Measurements from ENCODE around the gene ERCC6. TPM values are rescaled to one million over a fixed set of nuclear protein-coding genes. Genes with fewer than 3 reads are reported as not detected.

The ERCC6 gene
- 1 to 10 TPM; 4.3 to 4.5 TPM for polyA plus RNA-seq

DNA sequence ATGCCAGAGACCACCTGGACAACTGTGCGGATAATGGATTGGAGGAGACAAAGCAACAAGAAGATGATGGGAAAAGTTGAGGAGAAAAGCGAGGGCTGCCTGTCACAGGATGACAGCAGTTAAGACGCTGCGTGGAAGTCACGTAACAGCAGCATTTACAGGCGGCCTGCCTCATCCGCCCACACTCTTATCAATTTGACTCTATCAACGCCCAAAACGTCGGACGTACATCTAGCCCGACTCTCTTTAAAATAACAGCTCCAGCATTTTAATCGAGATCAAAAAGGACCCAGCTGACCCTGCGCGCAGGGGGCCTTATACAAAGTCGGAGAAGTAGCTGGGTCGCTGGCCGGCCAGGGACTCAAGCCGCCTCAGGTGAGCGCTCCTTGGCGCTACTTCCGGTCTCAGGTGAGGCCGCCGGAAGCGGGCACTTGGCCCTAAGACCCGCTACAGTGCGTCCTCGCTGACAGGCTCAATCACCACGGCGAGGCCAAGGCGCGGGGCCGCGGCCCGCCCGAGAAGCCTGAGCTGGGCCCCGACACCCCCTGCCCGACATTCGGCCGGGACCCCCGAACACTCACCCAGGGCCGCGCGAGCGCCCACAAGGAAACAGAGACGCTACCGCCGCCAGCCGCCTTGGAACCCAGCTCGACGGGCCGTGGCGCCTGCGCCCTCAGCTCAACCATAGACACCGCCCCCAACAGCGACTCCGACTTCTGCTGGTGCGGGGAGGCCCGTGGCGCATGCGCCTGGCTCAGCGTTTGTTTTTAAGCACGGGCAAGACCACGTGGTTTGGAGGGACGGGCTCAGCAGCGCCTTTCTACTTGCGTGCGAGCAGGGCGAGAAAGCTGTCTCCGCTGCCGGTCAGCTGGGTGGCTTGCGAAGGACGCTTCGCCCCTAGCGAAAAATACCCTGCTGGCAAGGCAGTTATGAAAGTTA, at the start of gene ERCC6:
ERCC6 (minus strand) TSS at position 741 of the 939 bp plus-strand sequence.
- Histone ChIP-seq H3K27ac (ENCODE audit: low read depth in 2 of 2, low read length in 1 of 2) (peak within 1 kb of the TSS; percentile 93), H3K27me3 (ENCODE audit: control insufficient read depth in 1 of 2, insufficient read depth in 2 of 2, low read length in 2 of 2) (no peaks in the 10 kb centered on the region), H3K4me1 (ENCODE audit: control insufficient read depth in 2 of 2, insufficient read depth in 2 of 2, low read length in 1 of 2) (peaks cover 0 to 3% of the 10 kb centered on the region in 2 donors), H3K9me3 (ENCODE audit: control insufficient read depth in 2 of 2, insufficient read depth in 1 of 2, low read depth in 1 of 2, low read length in 1 of 2) (no peaks in the 10 kb centered on the region), H3K4me3 (ENCODE audit: low read depth in 1 of 2, low read length in 2 of 2) (peak within 1 kb of the TSS; percentile 64 to 76), H3K36me3 (ENCODE audit: control insufficient read depth in 2 of 2, insufficient read depth in 2 of 2, low read length in 1 of 2) (no peaks in the 10 kb centered on the region)
- WGBS, 2 donors: 1 to 2% methylated on average over 71 to 75 of the region's 75 CpGs

DNA sequence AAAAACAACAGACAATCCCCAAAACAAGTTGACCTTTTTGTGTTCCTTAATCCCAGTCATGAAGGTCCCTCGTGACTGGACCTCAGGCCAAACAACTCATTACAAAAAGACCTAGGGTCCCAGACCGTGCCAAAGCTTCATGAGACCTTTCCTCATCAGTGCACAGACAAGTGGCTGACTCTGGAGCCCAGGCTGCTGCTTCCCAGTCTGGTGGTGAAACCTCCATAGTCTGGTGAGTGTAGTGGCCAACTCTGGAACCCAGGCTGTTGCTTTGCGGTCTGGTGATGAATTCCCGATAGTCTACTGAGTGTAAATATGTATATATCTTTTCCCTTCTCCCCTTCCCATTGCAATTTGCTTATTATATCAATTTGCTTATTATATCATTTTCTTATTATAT, 49.1 kb upstream of the ERCC6 start:
- 74 to 76% methylated on average over 4 of the region's 4 CpGs for WGBS, 2 donors
- Histone ChIP-seq H3K27ac (ENCODE audit: low read depth in 2 of 2, low read length in 1 of 2) (no peak overlapping the region), H3K4me1 (ENCODE audit: control insufficient read depth in 2 of 2, insufficient read depth in 2 of 2, low read length in 1 of 2) (no peaks in the 10 kb centered on the region), H3K36me3 (ENCODE audit: control insufficient read depth in 2 of 2, insufficient read depth in 2 of 2, low read length in 1 of 2) (no peaks in the 10 kb centered on the region), H3K27me3 (ENCODE audit: control insufficient read depth in 1 of 2, insufficient read depth in 2 of 2, low read length in 2 of 2) (no peaks in the 10 kb centered on the region), H3K9me3 (ENCODE audit: control insufficient read depth in 2 of 2, insufficient read depth in 1 of 2, low read depth in 1 of 2, low read length in 1 of 2) (no peaks in the 10 kb centered on the region), H3K4me3 (ENCODE audit: low read depth in 1 of 2, low read length in 2 of 2) (no peak overlapping the region)

DNA sequence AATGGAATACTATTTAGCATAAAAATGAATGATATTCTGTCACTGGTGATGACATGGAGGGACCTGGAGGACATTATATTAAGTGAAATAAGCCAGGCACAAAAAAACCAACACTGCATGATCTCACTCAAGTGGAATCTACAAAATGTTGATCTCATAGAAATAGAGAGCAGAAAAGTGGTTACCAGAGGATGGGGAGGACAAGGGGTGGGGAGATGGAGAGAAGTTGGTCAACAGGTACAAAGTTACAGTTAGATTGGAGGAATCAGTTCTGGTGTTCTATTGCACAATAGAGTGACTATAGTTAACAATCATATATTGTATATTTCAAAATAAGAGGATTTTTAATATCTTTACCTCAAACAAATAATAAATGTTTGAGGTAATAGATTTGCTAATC, 46.5 kb upstream of the ERCC6 start:
- Histone ChIP-seq H3K27ac (ENCODE audit: low read depth in 2 of 2, low read length in 1 of 2) (no peak overlapping the region), H3K4me3 (ENCODE audit: low read depth in 1 of 2, low read length in 2 of 2) (no peak overlapping the region), H3K36me3 (ENCODE audit: control insufficient read depth in 2 of 2, insufficient read depth in 2 of 2, low read length in 1 of 2) (no peaks in the 10 kb centered on the region), H3K27me3 (ENCODE audit: control insufficient read depth in 1 of 2, insufficient read depth in 2 of 2, low read length in 2 of 2) (no peaks in the 10 kb centered on the region), H3K9me3 (ENCODE audit: control insufficient read depth in 2 of 2, insufficient read depth in 1 of 2, low read depth in 1 of 2, low read length in 1 of 2) (no peaks in the 10 kb centered on the region), H3K4me1 (ENCODE audit: control insufficient read depth in 2 of 2, insufficient read depth in 2 of 2, low read length in 1 of 2) (no peaks in the 10 kb centered on the region)

DNA sequence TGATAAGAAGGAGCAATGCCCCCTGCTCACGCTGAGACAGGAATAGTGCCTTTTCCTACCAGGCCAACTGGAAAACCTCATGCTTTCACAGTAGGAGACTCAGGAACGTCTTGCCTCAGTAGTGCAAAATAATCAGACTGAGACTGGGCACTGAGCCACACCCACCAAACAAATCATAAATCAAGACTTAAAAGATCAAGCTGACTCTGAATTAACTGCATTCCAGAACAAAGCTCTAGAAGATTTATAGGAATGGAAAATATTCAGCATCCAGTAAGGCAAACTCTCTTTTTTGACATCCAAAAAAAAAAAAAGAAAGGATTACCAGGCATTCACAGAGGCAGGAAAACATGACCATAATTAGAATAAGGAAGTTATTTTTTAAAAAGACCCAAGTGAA, 40.7 kb upstream of the ERCC6 start:
- Histone ChIP-seq H3K9me3 (ENCODE audit: control insufficient read depth in 2 of 2, insufficient read depth in 1 of 2, low read depth in 1 of 2, low read length in 1 of 2) (peaks cover 2 to 4% of the 10 kb centered on the region in 2 donors), H3K4me3 (ENCODE audit: low read depth in 1 of 2, low read length in 2 of 2) (no peak overlapping the region), H3K27ac (ENCODE audit: low read depth in 2 of 2, low read length in 1 of 2) (no peak overlapping the region), H3K36me3 (ENCODE audit: control insufficient read depth in 2 of 2, insufficient read depth in 2 of 2, low read length in 1 of 2) (no peaks in the 10 kb centered on the region), H3K27me3 (ENCODE audit: control insufficient read depth in 1 of 2, insufficient read depth in 2 of 2, low read length in 2 of 2) (no peaks in the 10 kb centered on the region), H3K4me1 (ENCODE audit: control insufficient read depth in 2 of 2, insufficient read depth in 2 of 2, low read length in 1 of 2) (no peaks in the 10 kb centered on the region)
- 21 to 31% methylated on average over 2 of the region's 2 CpGs for WGBS, 2 donors

DNA sequence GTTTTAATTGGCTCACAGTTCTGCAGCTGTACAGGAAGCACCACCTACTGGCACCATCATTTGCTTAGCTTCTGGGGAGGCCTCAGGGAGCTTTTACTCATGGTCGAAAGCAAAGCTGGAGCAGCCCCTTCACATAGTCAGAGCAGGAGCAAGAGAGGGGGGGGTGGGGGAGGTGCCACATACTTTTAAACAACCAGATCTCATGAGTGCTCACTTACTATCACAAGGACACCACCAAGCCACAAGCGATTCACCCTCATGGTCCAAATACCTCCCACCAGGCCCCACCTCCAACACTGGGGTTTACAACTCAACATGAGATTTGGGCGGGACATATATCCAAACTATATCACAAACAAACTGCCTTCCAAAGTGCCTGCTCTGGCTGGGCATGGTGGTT, 39.5 kb upstream of the ERCC6 start:
- Histone ChIP-seq H3K4me1 (ENCODE audit: control insufficient read depth in 2 of 2, insufficient read depth in 2 of 2, low read length in 1 of 2) (no peaks in the 10 kb centered on the region), H3K27ac (ENCODE audit: low read depth in 2 of 2, low read length in 1 of 2) (no peak overlapping the region), H3K36me3 (ENCODE audit: control insufficient read depth in 2 of 2, insufficient read depth in 2 of 2, low read length in 1 of 2) (no peaks in the 10 kb centered on the region), H3K4me3 (ENCODE audit: low read depth in 1 of 2, low read length in 2 of 2) (no peak overlapping the region), H3K9me3 (ENCODE audit: control insufficient read depth in 2 of 2, insufficient read depth in 1 of 2, low read depth in 1 of 2, low read length in 1 of 2) (peaks cover 2 to 4% of the 10 kb centered on the region in 2 donors), H3K27me3 (ENCODE audit: control insufficient read depth in 1 of 2, insufficient read depth in 2 of 2, low read length in 2 of 2) (no peaks in the 10 kb centered on the region)
- WGBS, 2 donors: 80 to 86% methylated on average over 3 of the region's 3 CpGs

DNA sequence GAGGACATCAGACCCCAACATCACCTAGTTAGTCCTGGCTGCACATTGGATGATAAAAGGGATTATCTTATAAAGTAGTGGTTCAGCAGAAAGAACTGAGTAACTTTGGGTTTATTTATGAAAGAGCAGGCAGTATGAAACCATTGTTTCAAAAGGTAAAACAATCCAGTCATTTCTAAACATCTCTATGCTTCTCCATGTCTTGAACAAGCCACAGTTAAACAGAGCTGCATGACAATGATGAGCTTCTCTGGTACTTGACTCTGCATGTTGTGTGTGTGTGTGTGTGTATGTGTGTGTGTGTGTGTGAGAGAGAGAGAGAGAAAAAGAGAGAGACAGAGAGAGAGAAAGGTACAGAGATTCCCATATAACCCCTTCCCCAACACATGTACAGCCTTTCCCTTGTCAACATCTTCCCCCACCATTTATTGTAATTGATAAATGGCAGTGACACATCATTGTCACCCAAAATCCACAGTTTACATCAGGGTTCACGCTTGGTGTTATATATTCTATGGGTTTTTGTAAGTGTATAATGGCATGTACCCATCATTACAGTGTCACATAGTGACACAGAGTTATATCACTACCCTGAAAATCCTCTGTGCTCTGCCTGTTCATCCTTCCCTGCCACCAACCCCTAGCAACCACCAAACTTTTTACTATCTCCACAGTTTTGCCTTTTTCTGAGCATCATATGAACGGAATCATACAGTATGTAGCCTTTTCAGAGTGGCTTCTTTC, 38.4 kb upstream of the ERCC6 start:
- H3K27ac ChIP-seq (ENCODE audit: low read depth in 2 of 2, low read length in 1 of 2): no peak overlapping the region
- no peaks in the 10 kb centered on the region for H3K27me3 ChIP-seq (ENCODE audit: control insufficient read depth in 1 of 2, insufficient read depth in 2 of 2, low read length in 2 of 2)
- 68 to 79% methylated on average over 2 of the region's 2 CpGs for WGBS, 2 donors

DNA sequence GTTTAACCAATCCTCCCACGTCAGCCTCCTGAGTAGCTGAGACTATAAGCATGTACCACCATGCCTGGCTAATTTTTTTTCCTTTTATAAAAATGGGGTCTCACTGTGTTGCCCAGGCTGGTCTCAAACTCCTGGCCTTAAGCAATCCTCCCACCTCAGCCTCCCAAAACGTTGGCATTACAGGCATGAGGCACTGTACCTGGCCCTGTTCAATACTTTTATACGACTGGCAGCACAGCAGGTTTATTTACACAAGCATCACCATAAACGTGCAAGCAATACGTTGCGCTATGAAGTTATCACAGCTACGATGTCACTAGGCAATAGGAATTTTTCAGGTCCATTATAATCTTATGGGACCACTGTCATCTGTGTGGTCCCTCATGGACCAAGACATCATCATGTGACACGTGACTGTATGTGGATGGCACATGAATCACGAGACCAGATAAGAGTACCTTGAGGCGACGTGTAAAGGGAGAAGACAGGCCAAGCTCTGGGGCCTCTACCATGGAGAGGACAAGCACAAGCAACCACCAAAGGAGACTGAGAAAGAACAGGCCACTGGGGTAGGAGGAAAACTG, 36.7 kb upstream of the ERCC6 start:
- Histone ChIP-seq H3K27me3 (ENCODE audit: control insufficient read depth in 1 of 2, insufficient read depth in 2 of 2, low read length in 2 of 2) (no peaks in the 10 kb centered on the region), H3K27ac (ENCODE audit: low read depth in 2 of 2, low read length in 1 of 2) (no peak overlapping the region), H3K36me3 (ENCODE audit: control insufficient read depth in 2 of 2, insufficient read depth in 2 of 2, low read length in 1 of 2) (no peaks in the 10 kb centered on the region), H3K4me1 (ENCODE audit: control insufficient read depth in 2 of 2, insufficient read depth in 2 of 2, low read length in 1 of 2) (no peaks in the 10 kb centered on the region), H3K9me3 (ENCODE audit: control insufficient read depth in 2 of 2, insufficient read depth in 1 of 2, low read depth in 1 of 2, low read length in 1 of 2) (peaks cover 2 to 4% of the 10 kb centered on the region in 2 donors), H3K4me3 (ENCODE audit: low read depth in 1 of 2, low read length in 2 of 2) (no peak overlapping the region)
- 80 to 83% methylated on average over 11 of the region's 11 CpGs for WGBS, 2 donors

More for the DNA sequence above, 38.4 kb upstream of the ERCC6 start:
- no peaks in the 10 kb centered on the region for H3K36me3 ChIP-seq (ENCODE audit: control insufficient read depth in 2 of 2, insufficient read depth in 2 of 2, low read length in 1 of 2)
- H3K9me3 ChIP-seq (ENCODE audit: control insufficient read depth in 2 of 2, insufficient read depth in 1 of 2, low read depth in 1 of 2, low read length in 1 of 2): peaks cover 2 to 4% of the 10 kb centered on the region in 2 donors
- H3K4me1 ChIP-seq (ENCODE audit: control insufficient read depth in 2 of 2, insufficient read depth in 2 of 2, low read length in 1 of 2): no peaks in the 10 kb centered on the region
- H3K4me3 ChIP-seq (ENCODE audit: low read depth in 1 of 2, low read length in 2 of 2): no peak overlapping the region

DNA sequence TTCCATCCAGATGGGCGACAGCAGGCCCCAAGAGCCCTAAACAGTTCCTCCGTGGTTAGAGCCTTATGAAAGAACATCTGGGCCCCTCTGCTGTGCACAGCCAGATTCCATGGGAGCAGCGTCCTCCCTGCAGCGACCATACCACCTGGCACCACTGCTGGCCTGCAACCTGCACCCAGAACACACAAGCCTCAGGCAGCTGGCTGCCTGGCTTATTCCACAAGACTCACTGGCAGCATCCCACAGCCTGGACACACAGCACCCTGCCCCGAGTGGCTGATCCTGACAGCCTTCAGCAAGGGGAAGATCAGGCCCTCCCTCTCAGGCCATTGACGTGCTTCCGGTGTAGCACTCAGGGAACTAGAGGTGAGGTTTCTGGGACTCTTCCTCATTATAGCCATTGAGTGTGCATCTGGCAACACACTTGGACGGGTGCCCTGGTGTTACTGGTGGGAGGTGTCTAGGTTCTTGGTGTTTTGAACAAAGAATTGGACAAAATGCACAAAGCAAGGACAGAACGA, 33.7 kb upstream of the ERCC6 start:
- H3K9me3 ChIP-seq (ENCODE audit: control insufficient read depth in 2 of 2, insufficient read depth in 1 of 2, low read depth in 1 of 2, low read length in 1 of 2): peaks cover 0 to 2% of the 10 kb centered on the region in 2 donors
- H3K27me3 ChIP-seq (ENCODE audit: control insufficient read depth in 1 of 2, insufficient read depth in 2 of 2, low read length in 2 of 2): no peaks in the 10 kb centered on the region
- H3K4me3 ChIP-seq (ENCODE audit: low read depth in 1 of 2, low read length in 2 of 2): no peak overlapping the region
- H3K36me3 ChIP-seq (ENCODE audit: control insufficient read depth in 2 of 2, insufficient read depth in 2 of 2, low read length in 1 of 2): no peaks in the 10 kb centered on the region
- H3K4me1 ChIP-seq (ENCODE audit: control insufficient read depth in 2 of 2, insufficient read depth in 2 of 2, low read length in 1 of 2): no peaks in the 10 kb centered on the region
- WGBS, 2 donors: 69 to 73% methylated on average over 9 of the region's 9 CpGs
- no peak overlapping the region for H3K27ac ChIP-seq (ENCODE audit: low read depth in 2 of 2, low read length in 1 of 2)

DNA sequence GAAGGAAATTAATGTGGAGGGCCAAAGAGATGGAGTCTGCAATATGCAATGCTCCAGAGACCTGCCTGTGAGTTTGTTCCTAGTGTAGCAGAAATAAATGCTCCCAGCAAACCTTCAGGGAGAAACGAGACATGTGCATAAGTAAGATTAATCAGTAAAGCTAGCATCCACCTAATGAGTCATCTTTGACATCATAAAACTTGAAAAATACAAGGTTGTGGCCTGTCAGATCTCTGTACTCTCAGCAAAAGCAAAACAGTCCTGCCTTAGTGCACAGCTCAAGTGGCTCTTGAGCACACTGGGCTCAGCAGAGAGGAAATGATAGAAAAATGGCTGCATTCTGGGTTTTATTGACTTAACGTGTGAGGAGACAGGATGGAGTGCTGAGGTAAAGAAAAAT, 32.5 kb upstream of the ERCC6 start:
- Histone ChIP-seq H3K4me1 (ENCODE audit: control insufficient read depth in 2 of 2, insufficient read depth in 2 of 2, low read length in 1 of 2) (no peaks in the 10 kb centered on the region), H3K27me3 (ENCODE audit: control insufficient read depth in 1 of 2, insufficient read depth in 2 of 2, low read length in 2 of 2) (no peaks in the 10 kb centered on the region), H3K4me3 (ENCODE audit: low read depth in 1 of 2, low read length in 2 of 2) (no peak overlapping the region), H3K9me3 (ENCODE audit: control insufficient read depth in 2 of 2, insufficient read depth in 1 of 2, low read depth in 1 of 2, low read length in 1 of 2) (peaks cover 0 to 2% of the 10 kb centered on the region in 2 donors), H3K36me3 (ENCODE audit: control insufficient read depth in 2 of 2, insufficient read depth in 2 of 2, low read length in 1 of 2) (no peaks in the 10 kb centered on the region), H3K27ac (ENCODE audit: low read depth in 2 of 2, low read length in 1 of 2) (no peak overlapping the region)
- WGBS, 2 donors: 42 to 43% methylated on average over 2 of the region's 2 CpGs
